Neuronal stem cell (in vitro differentiated cells): Measurements from ENCODE around the gene PRELID3B.
A peak's percentile ranks its signal among the peaks of the same experiment; 100 is the strongest.

Experiments used
- DNase-seq: peaks from one replicate; pipeline ENCODE4 v3.0.0-alpha.2; 2013; ENCODE audit warnings: low spot score
- H2AFZ ChIP-seq: one replicate; pipeline ENCODE4 v1.6.1; 2013; ENCODE audit warnings: mild to moderate bottlenecking, low read length, inconsistent platforms
- H2AK5ac ChIP-seq: 2 replicates; pipeline ENCODE4 v1.6.1; 2013; ENCODE audit warnings: low read depth, mild to moderate bottlenecking, inconsistent platforms, low read length, moderate library complexity, mixed read lengths
- H2BK120ac ChIP-seq: 2 replicates; pipeline ENCODE4 v1.6.1; 2013; ENCODE audit warnings: low read depth, mild to moderate bottlenecking, inconsistent platforms, low read length, moderate library complexity, mixed read lengths
- H2BK12ac ChIP-seq: one replicate; pipeline ENCODE4 v1.6.1; 2013; ENCODE audit warnings: low read length, inconsistent platforms
- H2BK15ac ChIP-seq: 2 replicates; pipeline ENCODE4 v1.6.1; 2013; ENCODE audit warnings: mild to moderate bottlenecking, low read length, inconsistent platforms, mixed read lengths
- H2BK5ac ChIP-seq: one replicate; pipeline ENCODE4 v1.6.1; 2013; ENCODE audit warnings: inconsistent platforms, mild to moderate bottlenecking, low read length, moderate library complexity
- H3K14ac ChIP-seq: one replicate; pipeline ENCODE4 v1.6.1; 2013; ENCODE audit warnings: low read length, inconsistent platforms
- H3K18ac ChIP-seq: 2 replicates; pipeline ENCODE4 v1.6.1; 2013; ENCODE audit warnings: low read length, inconsistent platforms
- H3K23ac ChIP-seq: 2 replicates; pipeline ENCODE4 v1.6.1; 2013; ENCODE audit warnings: low read depth, mild to moderate bottlenecking, mixed read lengths, low read length, inconsistent platforms; ENCODE audit not compliant: poor library complexity
- H3K27ac ChIP-seq: replicated peaks from 3 replicates; pipeline ENCODE4 v1.5.1; 2013; ENCODE audit warnings: low read length, inconsistent platforms
- H3K27me3 ChIP-seq, 3 experiments: 2 replicates each; pipeline ENCODE4 v1.6.1; 2013; ENCODE audit warnings: low read length in 3 of 3, mild to moderate bottlenecking in 2 of 3, inconsistent platforms in 1 of 3, low read depth in 1 of 3, mixed read lengths in 1 of 3, moderate library complexity in 1 of 3; ENCODE audit not compliant: control insufficient read depth in 3 of 3, insufficient read depth in 3 of 3
- H3K36me3 ChIP-seq, 2 donors: replicated peaks in 1 of 2; 2 replicates each; pipeline ENCODE4 v1.6.1; 2013; ENCODE audit warnings: low read length in 2 of 2; ENCODE audit not compliant: control insufficient read depth in 2 of 2, insufficient read depth in 2 of 2
- H3K4ac ChIP-seq: 2 replicates; pipeline ENCODE4 v1.6.1; 2013; ENCODE audit warnings: inconsistent platforms, mild to moderate bottlenecking, low read length, moderate library complexity
- H3K4me1 ChIP-seq, 2 donors: 1 replicate in 1 of 2; 2 replicates in 1 of 2; pipeline ENCODE4 v1.6.1; 2013; ENCODE audit warnings: low read length in 2 of 2, low read depth in 1 of 2; ENCODE audit not compliant: control insufficient read depth in 2 of 2, insufficient read depth in 1 of 2
- H3K4me2 ChIP-seq: one replicate; pipeline ENCODE4 v1.6.1; 2013; ENCODE audit warnings: mild to moderate bottlenecking, low read length, inconsistent platforms; ENCODE audit not compliant: insufficient read depth, poor library complexity, severe bottlenecking
- H3K4me3 ChIP-seq, 2 donors: 2 replicates each; pipeline ENCODE4 v1.5.1; 2013; ENCODE audit warnings: low read length in 2 of 2, mild to moderate bottlenecking in 2 of 2, inconsistent platforms in 1 of 2, moderate library complexity in 1 of 2
- H3K79me1 ChIP-seq: one replicate; pipeline ENCODE4 v1.6.1; 2013; ENCODE audit warnings: low read depth, mild to moderate bottlenecking, inconsistent platforms, low read length, moderate library complexity
- H3K9ac ChIP-seq: one replicate; pipeline ENCODE4 v1.6.1; 2013; ENCODE audit warnings: mild to moderate bottlenecking, low read depth, low read length, inconsistent platforms; ENCODE audit not compliant: poor library complexity
- H3K9me3 ChIP-seq, 2 donors: replicated peaks in 1 of 2; 2 replicates each; pipeline versions ENCODE3 to v1.6.1; 2013; ENCODE audit warnings: low read length in 2 of 2, mild to moderate bottlenecking in 2 of 2, inconsistent platforms in 1 of 2, low read depth in 1 of 2, mixed read lengths in 1 of 2, moderate library complexity in 1 of 2; ENCODE audit not compliant: control insufficient read depth in 2 of 2, insufficient read depth in 1 of 2
- H4K8ac ChIP-seq: one replicate; pipeline ENCODE4 v1.6.1; 2013; ENCODE audit warnings: low read depth, mild to moderate bottlenecking, inconsistent platforms, low read length, moderate library complexity
- H4K91ac ChIP-seq: one replicate; pipeline ENCODE4 v1.6.1; 2013; ENCODE audit warnings: low read length, low read depth, mild to moderate bottlenecking, inconsistent platforms; ENCODE audit not compliant: poor library complexity
- WGBS, 2 donors: extraction: QIAGEN DNeasy Blood & Tissue Kit; methylation state at CpG; one replicate each; pipeline ENCODE4 v1.1.7; 2013; ENCODE audit warnings: missing lambda C conversion rate in 2 of 2, mixed read lengths in 1 of 2; ENCODE audit not compliant: insufficient read length in 2 of 2, insufficient replicate concordance in 1 of 2; ENCODE audit errors: extremely low coverage in 2 of 2; 5-methylcytosine and 5-hydroxymethylcytosine counted together

PRELID3B gene

DNA sequence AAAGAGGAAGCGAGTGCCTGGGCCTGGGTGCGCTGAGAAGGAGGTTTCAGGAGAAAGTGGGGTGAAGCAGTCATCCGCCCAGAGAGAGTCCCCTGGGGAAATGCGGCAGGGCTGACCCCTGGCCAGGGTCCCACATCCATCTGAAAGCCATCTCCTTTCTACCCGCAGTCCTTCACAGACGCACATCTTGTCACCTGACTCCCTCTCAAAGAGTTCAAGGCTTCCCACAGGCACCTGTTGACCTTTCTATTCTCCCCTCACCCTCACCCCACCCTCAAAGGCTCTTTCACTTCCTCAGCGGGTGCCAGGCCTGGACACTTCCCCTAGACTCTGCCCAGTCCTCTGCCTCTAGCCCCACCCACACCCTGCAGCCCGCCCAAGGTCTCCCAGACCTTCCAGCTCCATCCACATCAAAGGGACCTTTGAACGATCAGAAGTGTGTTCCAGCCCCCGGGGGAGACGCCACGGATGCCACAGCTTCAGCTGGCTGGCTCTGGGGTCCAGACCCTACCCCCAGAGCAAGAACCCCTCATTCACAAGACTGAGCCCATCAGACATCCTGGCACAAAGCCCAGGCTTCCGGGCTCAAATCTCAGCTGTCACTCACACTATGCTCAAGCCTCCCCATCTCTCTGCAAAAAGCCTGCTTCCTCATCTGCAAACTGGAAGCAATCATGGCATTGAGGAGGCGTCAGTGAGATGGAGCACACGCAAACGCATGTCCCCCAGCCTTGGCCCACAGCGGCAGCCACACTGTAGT lies 37.6 kb downstream of the PRELID3B start:
- Histone ChIP-seq H3K4me2 (no peak overlapping the region), H3K18ac (no peak overlapping the region), H3K9ac (no peak overlapping the region), H3K9me3 (no peaks in the 10 kb centered on the region), H3K4me1 (peaks cover 10 to 16% of the 10 kb centered on the region in 2 donors), H3K36me3 (peaks cover 0 to 5% of the 10 kb centered on the region in 2 donors), H2BK15ac (no peak overlapping the region), H2AFZ (no peak overlapping the region), H2AK5ac (no peak overlapping the region), H4K91ac (no peak overlapping the region), H2BK120ac (no peak overlapping the region), H3K27ac (no peak overlapping the region), H4K8ac (no peak overlapping the region), H3K23ac (no peak overlapping the region), H2BK12ac (no peak overlapping the region), H3K27me3 (no peaks in the 10 kb centered on the region), H3K14ac (no peak overlapping the region), H2BK5ac (no peak overlapping the region), H3K79me1 (peaks cover 5% of the 10 kb centered on the region), H3K4ac (no peak overlapping the region), H3K4me3 (no peak overlapping the region)
- DNase-seq, result no peak
- no CpG with 5 or more reads among the region's 17 CpGs for WGBS, 2 donors

GRCh38 chr20:59004493-59004762 lies 38.2 kb downstream of the PRELID3B start:
- WGBS, 2 donors, result no CpG with 5 or more reads among the region's 4 CpGs

GRCh38 chr20:59003836-59004492 lies 38.6 kb downstream of the PRELID3B start:
- Histone ChIP-seq H2BK5ac (no peak overlapping the region), H3K4me2 (no peak overlapping the region), H3K14ac (peak overlapping the region; percentile 56), H3K23ac (no peak overlapping the region), H3K36me3 (peaks cover 0 to 5% of the 10 kb centered on the region in 2 donors), H3K4me3 (no peak overlapping the region), H2AFZ (no peak overlapping the region), H3K4ac (no peak overlapping the region), H2BK12ac (no peak overlapping the region), H3K9me3 (no peaks in the 10 kb centered on the region), H4K91ac (no peak overlapping the region), H2AK5ac (no peak overlapping the region), H3K4me1 (peaks cover 10 to 16% of the 10 kb centered on the region in 2 donors), H2BK120ac (no peak overlapping the region), H4K8ac (no peak overlapping the region), H3K18ac (peak overlapping the region; percentile 76), H3K27ac (no peak overlapping the region), H2BK15ac (no peak overlapping the region), H3K79me1 (peaks cover 5% of the 10 kb centered on the region), H3K27me3 (no peaks in the 10 kb centered on the region), H3K9ac (no peak overlapping the region)
- no peak for DNase-seq
- WGBS, 2 donors, result no CpG with 5 or more reads among the region's 16 CpGs

More at GRCh38 chr20:59004493-59004762, 38.2 kb downstream of the PRELID3B start:
- H3K4ac ChIP-seq, result no peak overlapping the region
- H3K9ac ChIP-seq, result no peak overlapping the region
- no peak overlapping the region for H4K8ac ChIP-seq
- no peaks in the 10 kb centered on the region for H3K9me3 ChIP-seq
- no peak overlapping the region for H2AK5ac ChIP-seq
- no peak for DNase-seq
- no peak overlapping the region for H4K91ac ChIP-seq
- H3K18ac ChIP-seq, result no peak overlapping the region
- H3K27me3 ChIP-seq, result no peaks in the 10 kb centered on the region
- H3K4me2 ChIP-seq, result no peak overlapping the region
- peaks cover 5% of the 10 kb centered on the region for H3K79me1 ChIP-seq
- H3K23ac ChIP-seq, result no peak overlapping the region
- H2BK12ac ChIP-seq, result no peak overlapping the region
- no peak overlapping the region for H2BK5ac ChIP-seq
- no peak overlapping the region for H2BK15ac ChIP-seq
- peaks cover 0 to 5% of the 10 kb centered on the region in 2 donors for H3K36me3 ChIP-seq
- H3K14ac ChIP-seq, result no peak overlapping the region
- H3K4me3 ChIP-seq, result no peak overlapping the region
- no peak overlapping the region for H3K27ac ChIP-seq
- H3K4me1 ChIP-seq, result peaks cover 10 to 16% of the 10 kb centered on the region in 2 donors
- no peak overlapping the region for H2BK120ac ChIP-seq
- H2AFZ ChIP-seq, result no peak overlapping the region

GRCh38 chr20:59002874-59003399 lies 39.6 kb downstream of the PRELID3B start:
- Histone ChIP-seq H3K4me1 (peaks cover 10 to 16% of the 10 kb centered on the region in 2 donors), H3K4ac (no peak overlapping the region), H3K36me3 (peaks cover 0 to 5% of the 10 kb centered on the region in 2 donors), H2AK5ac (no peak overlapping the region), H3K27me3 (no peaks in the 10 kb centered on the region), H2BK120ac (no peak overlapping the region), H2AFZ (peak overlapping the region; percentile 79), H4K91ac (no peak overlapping the region), H3K14ac (no peak overlapping the region), H3K79me1 (peaks cover 5% of the 10 kb centered on the region), H2BK15ac (no peak overlapping the region), H3K9me3 (no peaks in the 10 kb centered on the region), H3K23ac (no peak overlapping the region), H2BK5ac (peak overlapping the region; percentile 1), H3K27ac (no peak overlapping the region), H3K4me3 (no peak overlapping the region), H3K18ac (peak overlapping the region; percentile 16), H3K9ac (no peak overlapping the region), H3K4me2 (no peak overlapping the region), H4K8ac (no peak overlapping the region), H2BK12ac (no peak overlapping the region)
- no CpG with 5 or more reads among the region's 17 CpGs for WGBS, 2 donors
- DNase-seq, result no peak
